HG03175 (cell line): Measurements from ENCODE around the gene PIP4K2A.
"Not testable (repeated sequence)": the region's sequence is repeated elsewhere in the genome, so short reads cannot be mapped to it uniquely, and the experiment has no call there.

ENCODE experiments used
- ATAC-seq: cut with Tn5 transposase; IDR thresholded peaks from one replicate; pipeline ENCODE4 v1.9.1; 2021; ENCODE audit warnings: mild to moderate bottlenecking, moderate library complexity; ENCODE audit not compliant: unreplicated experiment

Gene PIP4K2A

GRCh38 chr10:22714479-22715289 is at the start of gene PIP4K2A:
Gene PIP4K2A (minus strand): TSS chr10:22714578. CDS start chr10:22714326, 252 bp downstream.
- peak; percentile 85 for ATAC-seq

- ATAC-seq: no peak
These were observed 47.3 kb upstream of the PIP4K2A start for GRCh38 chr10:22761569-22762220.

GRCh38 chr10:22760025-22760424 is 45.6 kb upstream of the PIP4K2A start:
- no peak for ATAC-seq

GRCh38 chr10:22758867-22759266 is 44.5 kb upstream of the PIP4K2A start:
- no peak for ATAC-seq

GRCh38 chr10:22754296-22754695 is 39.9 kb upstream of the PIP4K2A start:
- no peak for ATAC-seq

GRCh38 chr10:22753786-22754185 is 39.4 kb upstream of the PIP4K2A start:
- ATAC-seq: no peak

GRCh38 chr10:22752272-22752889 is 38.0 kb upstream of the PIP4K2A start:
- ATAC-seq: peak; percentile 67

GRCh38 chr10:22750131-22750530 is 35.8 kb upstream of the PIP4K2A start:
- ATAC-seq: no peak

GRCh38 chr10:22744858-22745257 is 30.5 kb upstream of the PIP4K2A start:
- not testable (repeated sequence) for ATAC-seq

GRCh38 chr10:22742678-22743077 is 28.3 kb upstream of the PIP4K2A start:
- peak; percentile 100 for ATAC-seq

- ATAC-seq: not testable (repeated sequence)
These were observed 27.3 kb upstream of the PIP4K2A start for GRCh38 chr10:22741631-22742030.

- ATAC-seq: no peak
These were observed 25.8 kb upstream of the PIP4K2A start for GRCh38 chr10:22740180-22740579.

- no peak for ATAC-seq
These were observed 23.2 kb upstream of the PIP4K2A start for GRCh38 chr10:22737587-22737986.

GRCh38 chr10:22736134-22736533 is 21.8 kb upstream of the PIP4K2A start:
- ATAC-seq: no peak

GRCh38 chr10:22733992-22734391 is 19.6 kb upstream of the PIP4K2A start:
- ATAC-seq: no peak

GRCh38 chr10:22727663-22728062 is 13.3 kb upstream of the PIP4K2A start:
- ATAC-seq: no peak

GRCh38 chr10:22727112-22727511 is 12.7 kb upstream of the PIP4K2A start:
- no peak for ATAC-seq

GRCh38 chr10:22724773-22725172 is 10.4 kb upstream of the PIP4K2A start:
- no peak for ATAC-seq

GRCh38 chr10:22723783-22724182 is 9.4 kb upstream of the PIP4K2A start:
- ATAC-seq: peak; percentile 51

GRCh38 chr10:22723343-22723779 is 9.0 kb upstream of the PIP4K2A start:
- peak; percentile 81 for ATAC-seq

GRCh38 chr10:22722626-22723169 is 8.3 kb upstream of the PIP4K2A start:
- ATAC-seq: no peak
